ENCODE data around the gene CACNG7.

Gene CACNG7

DNA sequence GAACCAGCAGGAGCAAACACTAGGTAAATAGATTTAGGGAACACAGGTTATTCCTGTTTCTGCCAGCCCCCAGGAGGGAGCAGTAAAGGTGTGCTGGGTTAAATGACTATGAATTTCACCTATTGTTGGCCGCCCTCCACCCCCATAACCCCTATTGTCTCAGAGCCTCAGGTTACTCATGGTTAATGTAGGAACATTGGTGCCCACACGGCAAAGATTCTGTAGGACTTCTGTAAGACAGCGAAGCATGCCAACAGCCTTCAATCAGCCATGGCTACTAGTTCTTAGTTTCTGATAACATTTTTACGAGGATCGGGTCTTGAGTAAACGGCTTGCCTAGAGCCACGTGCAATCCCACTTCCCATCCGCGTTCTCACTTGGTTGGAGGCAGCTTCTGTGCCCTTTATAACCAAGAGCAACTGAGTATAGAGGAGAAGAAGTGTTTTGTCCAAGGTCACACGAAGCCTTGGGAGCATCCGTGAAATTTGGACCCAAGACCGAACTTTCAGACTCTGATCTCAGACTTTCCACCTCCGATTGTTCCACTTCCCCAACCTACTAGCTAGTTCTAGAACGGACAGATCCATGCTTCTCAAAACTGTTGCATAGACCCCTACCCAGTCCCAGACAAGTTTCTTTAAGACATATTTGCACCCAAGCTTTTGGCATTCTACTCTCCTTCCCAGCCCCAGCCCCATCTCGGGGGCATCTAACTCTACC lies 48.5 kb downstream of the CACNG7 start:
- no peak for DNase-seq

DNA sequence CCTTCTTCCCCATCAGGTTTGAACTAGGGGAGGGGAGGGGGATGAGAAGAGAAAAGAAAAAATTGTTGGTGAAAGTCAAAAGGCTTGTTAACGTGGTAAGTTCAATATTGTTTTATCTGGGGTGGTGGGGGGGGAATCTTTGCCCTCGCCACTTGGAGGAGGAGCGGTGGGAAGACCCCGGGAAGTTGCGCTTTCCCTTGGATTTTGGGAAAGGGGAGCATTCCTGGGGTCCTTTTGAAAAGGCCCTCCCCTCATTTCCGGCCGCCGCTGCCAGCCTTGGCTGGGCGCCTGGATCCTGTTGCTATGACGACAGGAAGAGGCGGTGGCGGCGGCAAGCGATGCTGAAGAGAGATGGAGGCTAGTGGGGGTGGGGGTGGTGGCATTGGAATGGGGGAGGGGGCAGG lies 49.1 kb downstream of the CACNG7 start:
- no peak for DNase-seq

DNA sequence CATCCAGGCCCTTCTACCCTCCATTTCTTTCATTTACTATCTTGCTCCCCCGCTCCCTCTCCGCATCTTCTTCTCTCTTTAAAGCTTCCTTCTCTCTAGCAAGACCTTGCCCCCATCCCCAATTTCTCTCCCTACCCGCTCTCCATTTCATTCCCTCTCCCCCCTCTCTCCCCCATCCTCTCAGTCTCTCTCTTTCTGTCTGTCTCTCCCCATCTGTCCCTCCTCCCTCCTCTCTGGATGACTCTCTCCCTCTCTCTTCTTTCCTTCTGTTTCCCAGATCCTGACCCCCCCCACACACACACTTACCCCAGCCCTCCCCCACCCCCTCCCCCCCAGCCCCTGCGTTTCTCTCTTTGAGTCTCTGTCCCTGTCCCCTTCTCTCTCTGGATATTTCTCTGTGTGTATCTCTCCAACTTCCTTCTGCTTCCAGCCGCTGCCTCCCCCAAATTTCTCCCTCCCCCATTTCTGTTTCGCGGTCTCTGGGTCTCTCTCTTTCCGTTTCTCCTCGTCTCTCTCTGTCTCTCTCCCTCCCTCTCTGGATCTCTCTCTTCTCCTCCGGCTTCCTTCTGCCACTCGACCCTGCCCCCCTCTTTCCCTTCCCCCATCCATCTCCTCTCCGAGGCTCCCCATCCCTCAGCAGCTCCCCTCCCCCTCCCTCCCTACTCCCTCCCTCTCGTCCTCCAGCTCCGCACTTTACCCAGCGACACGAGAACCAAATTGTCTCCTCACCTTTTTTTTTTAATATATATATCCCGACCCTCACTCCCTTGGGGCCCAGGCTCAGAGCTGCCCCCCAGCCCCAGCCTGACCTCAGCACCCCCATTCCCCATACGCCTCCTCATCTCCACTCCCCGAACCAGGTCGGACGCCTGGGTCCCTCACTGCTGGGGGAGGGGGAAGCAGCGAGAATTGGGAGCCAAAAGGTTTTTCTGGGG lies 50.0 kb downstream of the CACNG7 start:
- no peak for DNase-seq

DNA sequence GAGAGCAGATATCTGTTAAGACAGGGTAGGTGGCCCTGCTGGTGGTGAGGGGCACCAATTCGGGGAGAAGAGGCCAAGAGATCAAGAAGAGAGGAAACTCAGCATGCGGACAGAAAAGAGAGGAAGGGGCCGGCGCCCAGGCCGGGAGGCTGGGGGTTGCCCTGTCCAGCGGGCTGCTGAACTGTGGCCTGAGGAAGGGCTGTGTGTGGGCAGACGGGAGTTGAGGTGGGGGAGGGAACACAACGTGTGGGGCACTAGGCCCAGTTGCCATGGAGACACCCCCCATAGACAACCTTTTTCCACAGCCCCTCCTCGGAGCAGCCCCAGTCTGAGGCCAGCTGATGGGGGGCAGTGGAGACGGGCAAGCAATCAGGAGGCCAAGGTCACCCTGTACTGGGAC lies 51.1 kb downstream of the CACNG7 start:
- DNase-seq = no peak

DNA sequence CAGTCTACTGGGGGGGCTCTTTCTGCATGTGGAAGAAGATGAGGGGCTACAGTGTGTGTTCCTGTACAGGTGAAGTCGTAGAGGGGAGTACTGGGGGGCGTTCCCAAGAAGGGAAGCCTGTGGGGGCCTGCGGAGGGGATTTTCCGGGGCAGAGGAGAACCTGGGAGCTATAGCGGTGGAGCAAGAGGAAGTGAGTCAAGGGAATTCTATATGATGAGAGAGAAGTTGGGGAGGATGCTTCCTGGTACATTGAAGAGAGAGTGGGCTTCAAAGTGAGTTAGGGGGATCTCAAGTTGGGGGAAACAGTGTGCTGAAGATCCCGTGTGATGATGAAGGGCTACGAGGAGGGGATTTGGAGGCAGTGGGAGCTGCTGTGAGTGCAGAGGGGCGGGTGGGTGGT lies 51.8 kb downstream of the CACNG7 start:
- DNase-seq = no peak

DNA sequence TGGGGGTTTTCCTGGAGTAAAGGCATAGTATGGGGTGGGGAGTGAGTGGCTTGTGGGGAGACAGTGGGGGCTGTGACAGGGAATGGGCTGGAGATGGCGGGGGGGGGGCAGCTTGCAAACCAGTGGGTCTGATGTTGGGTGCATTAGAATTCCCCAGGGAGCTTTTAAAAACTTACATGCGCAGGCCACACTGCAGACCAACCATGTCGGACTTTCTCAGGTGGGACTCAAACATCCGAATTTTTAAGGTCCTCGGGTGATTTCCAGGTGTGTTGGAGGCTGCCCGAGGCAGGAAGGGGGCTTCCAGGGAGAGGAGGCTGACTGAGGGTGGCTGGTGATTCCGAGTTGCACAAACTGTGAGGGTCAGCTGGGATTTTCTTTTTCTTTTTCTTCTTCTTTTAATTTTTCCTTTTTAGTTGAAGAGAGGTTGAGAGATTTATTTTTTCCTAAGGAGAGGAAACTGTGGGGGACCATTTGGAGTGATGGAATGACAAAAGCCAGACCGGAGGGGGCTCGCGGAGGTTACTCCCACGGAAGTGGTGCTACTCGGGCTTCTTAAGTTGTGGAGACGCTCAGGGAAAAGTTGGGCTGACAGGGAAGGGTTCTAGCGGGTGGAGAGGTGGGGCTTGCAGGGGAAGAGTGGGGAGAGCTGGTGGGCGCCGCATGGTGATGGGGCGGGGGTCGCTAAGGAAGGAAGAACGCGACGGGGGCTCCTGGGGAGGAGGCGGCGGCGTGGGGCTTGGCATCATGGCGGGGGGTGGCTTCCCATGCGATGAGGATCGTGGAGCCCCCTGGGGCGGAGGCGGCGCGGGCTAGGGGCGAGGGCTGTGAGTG lies 52.7 kb downstream of the CACNG7 start:
- DNase-seq = no peak

DNA sequence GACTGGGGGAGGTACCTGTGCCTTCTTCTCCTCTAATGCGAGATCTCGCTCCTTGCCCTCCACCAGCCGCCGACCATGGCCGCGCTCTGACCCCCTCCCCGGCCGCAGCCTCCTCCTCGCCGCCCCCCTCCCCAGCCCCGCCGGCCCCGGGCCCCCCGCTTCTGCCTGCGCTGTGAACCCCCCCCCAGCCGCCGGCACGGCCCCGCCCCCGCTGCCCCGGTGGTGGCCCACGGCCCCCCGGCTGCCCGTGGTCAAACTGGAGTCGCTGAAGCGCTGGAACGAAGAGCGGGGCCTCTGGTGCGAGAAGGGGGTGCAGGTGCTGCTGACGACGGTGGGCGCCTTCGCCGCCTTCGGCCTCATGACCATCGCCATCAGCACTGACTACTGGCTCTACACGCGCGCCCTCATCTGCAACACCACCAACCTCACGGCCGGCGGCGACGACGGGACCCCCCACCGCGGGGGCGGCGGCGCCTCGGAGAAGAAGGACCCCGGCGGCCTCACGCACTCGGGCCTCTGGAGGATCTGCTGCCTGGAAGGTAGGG lies 53.9 kb downstream of the CACNG7 start, which contains the start of gene CACNG8:
CACNG8 (plus strand) TSS at position 51 of the 545 bp plus-strand sequence.
- no peak for DNase-seq

DNA sequence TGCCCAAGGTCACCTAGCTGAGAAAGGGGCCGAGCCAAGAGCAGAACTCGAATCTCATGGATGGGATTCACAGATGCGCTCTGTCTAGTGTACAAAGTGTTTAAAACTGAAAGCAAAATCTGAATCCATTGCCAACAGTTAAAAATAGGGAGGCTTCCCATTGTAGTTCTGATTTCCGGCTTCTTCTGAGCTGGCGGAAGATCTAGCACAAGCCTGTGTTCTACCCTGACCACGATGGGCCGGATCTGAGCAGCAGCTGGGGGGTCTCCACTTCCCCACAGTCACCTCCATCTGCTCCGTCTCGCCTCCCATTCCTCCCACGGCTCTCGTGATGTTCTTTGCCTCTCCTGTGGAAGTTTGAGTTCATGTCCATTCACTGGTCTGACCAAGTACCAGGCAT lies 56.0 kb downstream of the CACNG7 start:
- no peak for DNase-seq

DNA sequence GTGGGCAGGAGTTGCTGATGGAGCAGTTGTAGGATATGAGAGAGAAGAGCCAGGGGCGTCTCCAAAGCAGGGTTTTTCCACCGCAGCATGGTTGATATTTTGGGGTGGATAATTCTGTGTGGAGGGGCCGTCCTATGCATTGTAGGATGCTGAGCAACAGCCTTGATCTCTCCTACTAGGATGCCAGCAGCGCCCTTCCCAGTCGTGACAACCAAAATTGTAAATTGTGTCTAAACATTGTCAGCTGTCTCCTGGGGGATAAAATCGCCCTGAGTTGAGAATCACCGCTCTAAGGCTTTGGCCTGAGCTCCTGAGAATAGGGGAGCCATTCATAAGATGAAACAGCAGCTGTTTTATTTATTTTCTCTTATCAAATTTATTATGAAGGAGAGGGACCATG lies 57.9 kb downstream of the CACNG7 start:
- no peak for DNase-seq

DNA sequence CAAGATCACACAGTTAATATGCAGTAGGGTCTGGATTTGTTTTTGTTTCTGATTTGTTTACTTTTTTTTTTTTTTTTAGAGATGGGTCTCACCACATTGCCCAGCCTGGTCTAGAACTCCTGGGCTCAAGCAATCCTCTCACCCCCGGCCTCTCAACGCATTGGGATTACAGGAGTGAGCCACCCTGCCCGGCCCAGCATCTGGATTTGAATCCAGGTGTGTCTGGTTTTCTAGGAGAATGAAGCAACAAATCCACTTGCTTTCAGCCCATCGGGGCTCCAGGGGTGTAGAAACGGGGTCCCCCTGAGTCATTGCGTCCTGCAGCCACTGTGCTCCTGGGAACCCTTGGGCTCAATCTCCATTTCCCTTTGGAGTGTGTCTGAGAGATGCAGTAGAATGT lies 60.3 kb downstream of the CACNG7 start:
- DNase-seq = no peak

DNA sequence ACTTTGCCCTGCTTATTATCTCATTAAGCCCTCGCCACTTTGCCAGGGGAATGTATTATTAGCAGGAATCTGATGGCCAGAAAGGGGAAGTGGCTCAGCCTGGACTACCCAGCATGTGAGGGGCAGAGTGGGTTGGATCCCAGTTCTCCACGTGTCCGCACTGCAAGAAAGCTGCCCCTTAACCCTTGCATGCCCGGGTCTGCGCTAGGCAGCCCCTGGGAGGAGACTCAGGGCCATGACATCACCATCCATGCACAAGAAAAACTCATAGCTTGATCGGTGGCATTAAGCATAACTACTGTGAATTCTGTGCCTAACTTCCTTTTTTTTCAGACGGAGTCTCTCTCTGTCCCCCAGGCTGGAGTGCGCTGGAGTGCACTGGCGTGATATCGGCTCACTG lies 62.6 kb downstream of the CACNG7 start:
- DNase-seq = no peak

DNA sequence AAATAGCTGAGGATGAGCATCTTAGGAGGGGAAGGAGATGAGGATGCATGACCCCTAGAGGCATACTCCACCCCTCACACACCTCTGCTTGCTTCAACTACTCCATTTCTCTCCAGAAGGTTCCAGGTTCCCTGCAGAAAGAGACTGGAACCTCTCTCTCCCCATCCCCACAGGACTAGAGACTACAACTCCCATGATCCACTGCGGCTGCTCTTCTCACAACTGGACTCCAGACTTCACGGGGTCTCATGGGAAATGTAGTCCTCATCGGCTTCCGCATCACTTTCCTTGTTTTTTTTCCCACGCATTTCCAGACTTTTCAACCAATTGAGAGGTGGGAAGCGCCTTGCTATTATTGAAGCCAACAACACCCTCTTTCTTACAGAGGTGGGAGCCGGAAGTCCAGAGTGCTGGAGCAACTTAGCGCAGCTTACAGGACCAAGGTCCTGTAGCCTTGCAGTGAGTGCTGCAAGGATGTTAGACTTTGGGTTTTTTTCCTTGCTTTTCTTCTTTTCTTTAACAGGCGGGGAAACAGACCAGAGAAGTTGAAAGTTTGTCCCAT lies 68.4 kb downstream of the CACNG7 start:
- DNase-seq = peak; percentile 43

DNA sequence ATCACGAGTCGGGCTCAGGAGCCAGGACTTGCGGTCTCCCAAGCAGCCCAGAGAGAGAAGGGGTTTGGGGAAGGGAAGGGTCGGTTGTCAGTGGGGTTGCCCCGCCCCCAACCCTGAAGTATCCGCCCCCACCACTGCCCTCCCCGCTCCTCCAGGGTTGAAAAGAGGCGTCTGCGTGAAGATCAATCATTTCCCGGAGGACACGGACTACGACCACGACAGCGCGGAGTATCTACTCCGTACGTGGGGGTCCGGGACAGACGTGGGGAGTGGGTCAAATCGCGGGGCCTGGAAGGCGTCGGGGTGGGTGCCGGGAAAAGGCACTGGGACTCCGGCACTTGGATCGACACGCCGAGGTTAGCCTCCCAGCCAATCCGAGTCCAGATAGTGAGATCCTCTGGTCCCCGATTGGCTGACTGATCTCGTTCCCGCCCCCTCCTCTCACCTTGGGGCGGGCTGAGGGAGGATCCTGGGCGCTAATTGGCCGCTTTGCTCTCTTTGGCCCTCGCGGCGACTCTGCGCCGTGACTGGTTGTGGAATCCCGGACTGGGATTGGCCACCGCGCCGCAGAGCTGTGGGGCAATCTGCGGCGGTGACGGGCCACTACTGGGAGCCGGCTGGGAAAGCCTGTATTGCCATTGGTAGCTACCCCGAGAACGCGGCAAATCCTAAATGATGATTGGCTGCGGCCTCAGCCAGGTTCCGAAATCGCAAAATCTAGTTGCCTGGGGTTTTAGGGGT lies 69.1 kb downstream of the CACNG7 start:
- no peak for DNase-seq

DNA sequence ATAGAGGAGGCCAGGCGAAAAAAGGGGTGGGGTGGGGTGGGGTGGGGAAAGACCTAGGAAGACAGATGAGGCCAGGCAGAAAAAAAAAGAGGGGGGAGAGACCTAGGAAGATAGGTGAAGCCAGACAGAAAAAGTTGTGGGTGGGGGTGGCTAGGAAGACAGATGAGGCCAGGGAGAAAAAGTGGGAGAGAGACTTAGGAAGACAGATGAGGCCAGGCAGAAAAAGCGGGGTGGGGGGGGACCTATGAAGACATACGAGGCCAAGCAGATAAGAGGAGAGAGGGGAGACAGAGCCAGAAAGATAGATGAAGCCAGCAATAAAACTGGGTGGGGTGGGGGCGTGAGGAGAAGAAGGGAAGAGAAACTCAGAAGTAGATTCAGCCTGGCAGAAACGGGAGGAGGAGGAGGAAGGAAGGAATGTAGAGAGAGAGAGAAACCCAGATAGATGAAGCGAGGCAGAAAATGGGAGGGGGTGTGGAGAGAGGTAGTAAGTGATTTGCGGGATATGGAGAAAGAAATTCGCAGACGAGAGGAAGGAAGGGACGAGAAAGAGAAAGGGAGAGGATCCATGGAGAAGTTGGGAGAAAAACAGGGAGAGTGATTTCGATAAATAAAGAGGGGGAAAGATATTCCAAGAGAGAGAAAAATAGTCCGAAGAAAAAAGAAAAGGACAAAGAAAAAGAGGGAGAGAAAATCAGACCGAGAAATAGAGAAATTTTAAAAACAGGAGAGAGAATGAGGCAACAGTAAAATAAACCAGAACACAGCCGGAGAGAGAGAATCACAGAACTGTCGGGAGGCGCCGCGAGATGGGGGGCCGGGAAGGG lies 70.1 kb downstream of the CACNG7 start:
- DNase-seq = no peak

DNA sequence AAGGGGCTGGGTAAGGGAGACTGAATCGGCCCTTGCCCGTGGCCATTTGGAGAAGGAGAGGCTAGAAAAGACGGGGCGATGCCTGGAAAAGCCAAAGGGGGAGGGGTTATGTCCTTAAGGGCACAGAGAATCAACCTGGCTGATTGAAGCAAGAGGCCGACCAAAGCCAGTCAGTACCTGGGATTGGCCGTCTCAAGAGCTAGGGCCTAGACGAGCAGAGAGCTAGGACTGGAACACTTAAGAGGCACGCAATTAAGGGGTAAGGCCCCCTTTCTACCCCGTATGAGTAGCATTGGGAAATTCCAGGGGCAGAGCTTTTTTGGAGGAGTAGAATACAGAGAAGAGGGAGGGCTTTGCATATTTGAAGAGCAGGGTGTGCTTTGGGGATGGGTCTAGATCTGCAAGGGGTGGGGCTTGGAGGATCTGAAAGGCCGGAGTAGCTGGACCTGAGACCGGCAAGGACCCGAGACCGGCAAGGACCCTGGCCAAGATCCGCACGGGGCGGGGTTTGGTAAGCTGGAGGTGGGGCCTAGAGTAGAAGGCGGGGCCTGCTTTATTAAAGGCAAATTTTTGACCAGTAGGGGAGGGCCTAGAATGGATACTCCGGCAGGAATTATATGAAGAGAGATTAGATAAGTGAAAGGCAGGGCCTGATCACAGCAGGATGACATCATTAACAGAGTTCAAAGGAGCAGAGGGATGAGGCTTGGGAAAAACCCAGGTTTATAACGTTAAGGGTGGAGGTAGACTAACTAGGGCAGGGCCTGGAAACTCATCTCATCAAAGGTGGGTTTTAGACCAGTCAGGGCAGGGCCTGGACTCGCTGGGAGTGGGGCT lies 71.7 kb downstream of the CACNG7 start:
- no peak for DNase-seq

DNA sequence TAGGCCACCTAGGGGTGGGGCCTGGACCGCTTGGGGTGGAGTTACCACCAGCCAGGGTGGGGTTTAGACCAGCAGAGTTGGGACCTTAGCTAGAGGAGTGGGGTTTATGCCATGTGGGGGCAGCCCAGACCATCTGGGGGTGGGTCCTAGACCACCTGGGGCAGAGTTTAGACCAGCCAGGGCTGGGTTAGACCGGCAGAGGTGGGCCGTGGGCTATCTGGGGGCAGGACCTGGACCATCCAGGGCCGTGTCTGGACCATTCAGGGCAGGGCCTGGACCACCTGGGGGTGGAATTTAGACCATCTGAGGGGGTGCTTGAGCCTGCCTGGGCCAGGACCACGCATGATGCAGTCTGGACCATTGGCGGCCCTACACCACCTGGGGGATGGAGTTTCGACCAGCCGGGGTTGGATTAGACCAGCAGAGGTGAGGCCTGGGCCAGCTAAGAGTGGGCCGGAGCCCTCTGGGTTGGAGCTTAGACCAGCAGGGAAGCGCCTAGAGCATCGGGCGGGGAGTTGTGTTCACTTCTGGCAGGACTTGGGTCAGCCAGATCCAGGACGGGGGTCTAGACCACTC lies 72.4 kb downstream of the CACNG7 start:
- no peak for DNase-seq

DNA sequence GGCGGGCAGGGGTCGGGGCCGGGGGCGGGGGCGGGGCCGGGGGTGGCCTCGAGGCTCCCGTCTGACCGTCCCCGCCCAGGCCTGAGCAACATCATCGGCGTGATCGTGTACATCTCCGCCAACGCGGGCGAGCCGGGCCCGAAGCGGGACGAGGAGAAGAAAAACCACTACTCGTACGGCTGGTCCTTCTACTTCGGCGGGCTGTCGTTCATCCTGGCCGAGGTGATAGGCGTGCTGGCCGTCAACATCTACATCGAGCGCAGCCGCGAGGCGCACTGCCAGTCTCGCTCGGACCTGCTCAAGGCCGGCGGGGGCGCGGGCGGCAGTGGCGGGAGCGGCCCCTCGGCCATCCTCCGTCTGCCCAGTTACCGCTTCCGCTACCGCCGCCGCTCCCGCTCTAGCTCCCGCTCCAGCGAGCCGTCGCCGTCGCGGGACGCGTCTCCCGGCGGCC lies 72.9 kb downstream of the CACNG7 start:
- DNase-seq = no peak

DNA sequence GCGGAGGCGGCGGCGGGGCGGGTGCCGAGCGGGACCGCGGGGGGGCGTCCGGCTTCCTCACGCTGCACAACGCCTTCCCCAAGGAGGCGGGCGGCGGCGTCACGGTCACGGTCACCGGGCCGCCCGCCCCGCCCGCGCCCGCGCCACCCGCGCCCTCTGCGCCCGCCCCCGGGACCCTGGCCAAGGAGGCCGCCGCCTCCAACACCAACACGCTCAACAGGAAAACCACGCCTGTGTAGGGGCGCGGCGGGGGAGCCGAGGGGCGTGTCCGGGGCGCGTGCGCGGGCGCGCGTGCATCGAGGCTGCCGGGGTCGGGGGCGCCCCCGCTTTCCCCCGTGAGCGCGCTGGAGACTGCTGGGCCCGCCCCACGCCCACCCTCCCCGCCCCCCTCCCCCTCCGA lies 73.5 kb downstream of the CACNG7 start:
- DNase-seq = no peak

DNA sequence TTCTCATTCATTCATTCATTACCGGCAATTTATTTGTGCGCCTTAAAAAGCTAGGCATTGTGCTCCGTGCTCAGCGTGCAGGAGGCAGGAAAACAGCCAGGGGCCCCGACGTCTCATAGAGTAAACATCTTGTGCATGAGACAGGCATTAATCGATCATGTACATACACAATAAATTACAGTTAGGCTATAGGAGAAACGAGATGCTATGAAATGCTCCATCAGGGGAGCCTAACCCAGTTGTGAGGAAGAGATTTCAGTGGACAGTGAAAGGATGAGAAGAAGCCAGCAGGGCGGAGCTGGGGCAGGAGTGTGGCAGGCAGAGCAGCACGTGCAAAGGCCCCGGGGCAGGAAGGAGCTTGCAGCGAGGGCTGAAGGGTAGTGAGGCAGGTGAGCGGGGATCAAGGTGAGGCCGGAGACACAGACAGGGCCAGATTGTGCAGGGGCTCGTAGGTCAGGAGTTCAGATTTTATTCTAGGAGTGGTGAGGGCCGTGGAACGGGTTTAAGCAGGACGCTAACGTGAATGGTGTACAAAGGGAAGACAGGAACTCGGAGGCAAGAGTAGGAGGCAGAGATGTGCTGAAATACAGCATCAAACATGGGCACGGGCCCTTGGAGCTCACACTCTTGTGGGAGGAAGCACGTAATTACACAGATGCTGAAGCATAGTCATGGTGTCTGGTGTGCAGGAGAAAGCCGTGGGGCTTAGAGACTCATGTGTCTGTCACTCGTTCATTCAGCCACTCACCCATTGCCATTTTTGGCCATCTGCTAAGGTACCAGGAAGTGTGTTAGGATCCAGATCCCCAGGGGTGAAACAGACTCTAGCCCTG lies 74.6 kb downstream of the CACNG7 start:
- no peak for DNase-seq
